ENCODE results near the gene BPIFB2.

Gene BPIFB2

DNA sequence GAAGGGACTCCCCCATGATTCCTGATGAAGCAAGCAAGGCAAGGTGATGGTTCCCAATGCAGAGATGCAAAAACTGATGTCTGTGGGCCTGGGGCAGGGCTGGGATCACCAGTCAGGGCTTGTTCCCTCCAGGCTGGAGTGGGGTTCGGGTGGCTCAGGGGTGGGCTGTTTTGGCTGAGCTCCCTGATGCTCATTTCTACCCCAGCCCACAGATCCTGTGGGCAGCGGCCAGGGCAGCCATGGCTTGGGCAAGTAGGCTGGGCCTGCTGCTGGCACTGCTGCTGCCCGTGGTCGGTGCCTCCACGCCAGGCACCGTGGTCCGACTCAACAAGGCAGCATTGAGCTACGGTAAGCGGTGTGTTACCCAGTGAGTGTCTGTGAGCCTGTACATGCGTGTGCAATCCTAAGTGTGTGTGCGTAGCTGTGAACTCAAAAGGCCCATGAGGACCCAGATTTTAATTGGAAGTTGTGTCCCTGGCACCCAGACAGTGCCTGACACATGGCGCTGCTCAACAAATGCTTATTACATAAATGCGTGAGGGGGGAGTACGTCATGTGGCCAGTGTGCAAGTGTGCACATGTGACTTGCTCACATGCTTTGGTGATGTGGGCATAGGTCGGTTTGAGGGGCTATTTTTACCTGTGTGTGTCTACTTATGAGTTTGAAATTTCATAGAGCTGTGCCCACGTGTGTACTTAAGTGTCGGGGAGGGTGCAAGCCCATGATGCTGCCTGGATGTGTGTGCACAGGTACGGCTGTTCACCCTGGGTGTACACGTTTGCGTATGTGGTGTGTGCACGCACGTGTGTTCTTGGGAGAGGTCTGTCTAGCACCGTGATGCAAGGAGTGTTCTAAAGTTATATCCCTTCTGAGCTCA is 1.1 kb downstream of the BPIFB2 start:
- no peak for DNase-seq

DNA sequence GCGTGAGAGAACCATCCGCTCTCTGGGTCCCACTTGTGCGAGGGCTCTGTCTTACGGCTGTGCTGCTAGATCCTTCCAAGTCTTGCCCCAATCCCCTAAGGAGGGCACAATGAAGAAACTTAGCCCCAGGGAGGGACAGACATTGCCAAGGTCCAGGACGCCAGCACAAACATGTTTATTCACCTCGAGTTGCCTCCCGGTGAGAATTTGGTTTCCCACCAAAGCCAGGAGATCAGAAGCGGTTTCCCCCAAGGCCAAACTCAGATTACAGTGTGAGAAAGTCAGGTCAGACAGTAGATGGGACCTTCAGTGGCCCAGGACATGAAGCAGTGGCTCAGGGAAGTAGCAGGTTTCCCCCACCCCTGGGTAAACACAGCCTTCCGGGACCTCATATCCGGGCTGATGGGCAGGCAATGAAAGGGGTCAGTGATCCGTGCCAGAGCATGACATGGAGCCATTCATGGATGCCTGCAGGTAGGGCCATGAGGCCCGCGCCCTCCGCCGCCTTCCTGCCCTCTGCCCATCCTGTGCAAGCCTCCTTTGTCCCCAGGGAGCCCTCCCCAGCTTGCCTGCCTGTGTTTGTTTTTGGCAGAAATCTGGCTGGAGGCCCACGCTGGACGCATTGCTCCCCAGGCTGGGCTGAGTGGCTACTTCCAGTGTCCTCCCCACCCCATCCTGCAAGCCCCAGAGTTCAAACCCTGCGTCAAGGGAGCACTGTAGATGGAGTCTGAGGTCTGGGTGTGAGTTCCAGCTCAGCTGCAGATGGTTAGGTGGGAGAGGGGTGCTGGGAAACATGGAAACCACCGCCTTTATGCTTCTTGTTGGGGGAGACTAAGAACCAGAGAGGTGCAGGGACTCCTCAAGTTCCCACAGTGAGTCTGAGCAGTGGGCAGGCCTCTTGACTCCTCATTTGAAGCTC is 2.0 kb downstream of the BPIFB2 start:
- DNase-seq, result peak; percentile 25

DNA sequence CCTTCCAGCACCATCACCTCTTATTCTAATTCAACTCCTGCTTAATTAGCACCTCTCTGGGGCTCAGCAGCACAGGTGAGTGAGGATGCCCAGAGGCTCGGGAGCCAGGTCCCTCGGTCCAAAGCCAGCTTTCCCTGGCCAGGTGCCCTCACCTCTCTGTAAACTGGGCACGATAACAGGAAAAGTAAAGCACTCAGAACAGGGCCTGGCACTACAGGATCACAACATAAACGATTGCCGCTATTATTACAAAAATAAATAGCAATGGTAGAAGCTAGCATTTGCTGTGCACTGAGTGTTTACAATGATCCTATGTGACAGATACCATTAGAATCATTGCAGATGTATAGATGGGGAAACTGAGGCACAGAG is 2.6 kb downstream of the BPIFB2 start:
- no peak for DNase-seq

DNA sequence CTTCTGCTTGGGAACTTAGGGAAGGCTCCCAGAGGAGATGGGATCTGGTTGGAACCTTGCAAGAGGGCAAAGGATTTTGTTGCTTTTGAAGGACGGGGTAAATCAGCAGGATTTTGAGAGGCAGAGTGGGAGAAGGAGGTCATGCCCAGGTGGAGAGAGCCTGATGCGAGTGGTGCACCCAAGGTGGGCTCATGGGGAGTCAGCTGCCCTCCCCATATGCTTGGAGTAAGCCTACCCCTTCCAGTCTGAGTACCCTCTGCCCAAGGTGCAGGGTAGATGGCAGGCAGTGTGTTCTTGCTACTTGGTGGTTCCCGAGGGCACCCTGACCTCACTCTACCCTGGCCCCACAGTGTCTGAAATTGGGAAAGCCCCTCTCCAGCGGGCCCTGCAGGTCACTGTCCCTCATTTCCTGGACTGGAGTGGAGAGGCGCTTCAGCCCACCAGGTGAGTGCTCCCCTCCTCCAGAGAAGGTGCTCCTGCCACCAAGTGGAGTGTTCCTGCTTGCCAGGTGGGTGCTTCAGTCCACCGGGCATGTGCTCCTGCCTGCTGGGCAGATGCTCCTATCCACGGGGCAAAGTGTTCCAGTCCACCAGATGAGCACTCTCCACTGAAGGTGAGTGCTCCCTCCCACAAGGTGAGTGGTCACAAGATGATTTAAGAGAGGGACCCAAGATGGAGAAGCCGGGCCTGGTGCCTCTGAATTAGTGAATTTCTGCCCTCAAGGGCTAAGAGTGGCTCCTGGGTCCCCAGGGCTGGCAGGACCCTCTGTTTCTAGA is 3.4 kb downstream of the BPIFB2 start:
- DNase-seq, result no peak

DNA sequence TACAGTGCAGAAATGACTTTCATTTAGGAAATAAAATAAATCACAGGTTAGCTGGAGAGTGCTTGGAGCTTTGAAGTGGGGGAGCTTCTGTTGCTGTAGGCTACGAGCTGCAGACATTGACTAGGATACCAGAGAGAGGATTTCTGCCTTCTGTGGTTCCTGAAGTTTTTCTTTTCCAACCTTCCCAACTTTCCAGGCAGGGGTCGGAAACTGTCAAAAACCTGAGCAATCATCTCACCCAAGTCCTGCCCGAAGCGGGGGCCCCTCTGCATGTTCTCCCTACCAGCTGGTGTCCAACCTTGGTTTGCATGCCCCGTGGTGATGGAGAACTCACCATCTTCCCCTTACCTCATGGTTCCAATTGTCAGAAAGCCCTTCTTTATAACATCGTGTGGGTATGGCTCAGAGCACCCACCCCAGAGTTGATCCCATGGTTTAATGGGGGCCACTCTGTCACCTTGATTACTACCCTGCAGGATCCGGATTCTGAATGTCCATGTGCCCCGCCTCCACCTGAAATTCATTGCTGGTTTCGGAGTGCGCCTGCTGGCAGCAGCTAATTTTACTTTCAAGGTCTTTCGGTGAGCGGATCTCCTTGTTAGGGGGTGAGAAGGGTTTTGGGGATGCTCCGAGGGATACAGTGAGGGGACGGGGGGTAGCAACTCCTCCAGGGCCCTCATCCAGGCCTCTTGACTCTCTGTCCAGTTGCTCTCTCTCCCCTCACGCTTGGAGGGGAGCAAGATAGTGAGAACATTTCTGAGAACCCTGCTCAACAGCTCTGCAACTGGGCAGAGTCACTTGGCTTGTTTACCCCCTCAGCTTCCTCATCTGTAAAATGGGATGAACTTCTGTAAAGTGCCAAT is 5.1 kb downstream of the BPIFB2 start:
- no peak for DNase-seq

DNA sequence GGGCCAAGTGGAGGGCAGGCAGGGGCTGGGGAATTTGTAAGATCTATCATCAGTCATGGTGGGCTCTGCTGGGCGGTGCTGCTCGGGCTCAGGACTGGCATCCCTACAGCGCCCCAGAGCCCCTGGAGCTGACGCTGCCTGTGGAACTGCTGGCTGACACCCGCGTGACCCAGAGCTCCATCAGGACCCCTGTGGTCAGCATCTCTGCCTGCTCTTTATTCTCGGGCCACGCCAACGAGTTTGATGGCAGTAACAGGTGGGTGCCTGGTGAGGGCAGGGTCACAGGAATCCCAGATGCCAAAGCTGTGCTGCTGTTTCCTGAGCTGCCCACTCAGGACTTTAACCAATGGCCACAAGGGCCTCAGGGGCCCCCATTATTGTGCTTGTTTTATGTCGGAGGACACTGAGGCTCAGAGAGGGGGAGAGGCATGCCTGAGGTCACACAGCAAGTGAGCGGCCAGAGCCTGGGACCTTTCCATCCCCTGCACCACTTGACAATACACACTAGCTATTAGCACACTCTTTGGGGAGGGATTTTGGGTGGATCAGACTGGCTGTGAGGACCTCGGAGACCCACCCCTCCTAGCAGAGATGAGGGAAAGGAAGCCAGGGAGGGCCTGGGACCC is 6.3 kb downstream of the BPIFB2 start:
- DNase-seq, result no peak

DNA sequence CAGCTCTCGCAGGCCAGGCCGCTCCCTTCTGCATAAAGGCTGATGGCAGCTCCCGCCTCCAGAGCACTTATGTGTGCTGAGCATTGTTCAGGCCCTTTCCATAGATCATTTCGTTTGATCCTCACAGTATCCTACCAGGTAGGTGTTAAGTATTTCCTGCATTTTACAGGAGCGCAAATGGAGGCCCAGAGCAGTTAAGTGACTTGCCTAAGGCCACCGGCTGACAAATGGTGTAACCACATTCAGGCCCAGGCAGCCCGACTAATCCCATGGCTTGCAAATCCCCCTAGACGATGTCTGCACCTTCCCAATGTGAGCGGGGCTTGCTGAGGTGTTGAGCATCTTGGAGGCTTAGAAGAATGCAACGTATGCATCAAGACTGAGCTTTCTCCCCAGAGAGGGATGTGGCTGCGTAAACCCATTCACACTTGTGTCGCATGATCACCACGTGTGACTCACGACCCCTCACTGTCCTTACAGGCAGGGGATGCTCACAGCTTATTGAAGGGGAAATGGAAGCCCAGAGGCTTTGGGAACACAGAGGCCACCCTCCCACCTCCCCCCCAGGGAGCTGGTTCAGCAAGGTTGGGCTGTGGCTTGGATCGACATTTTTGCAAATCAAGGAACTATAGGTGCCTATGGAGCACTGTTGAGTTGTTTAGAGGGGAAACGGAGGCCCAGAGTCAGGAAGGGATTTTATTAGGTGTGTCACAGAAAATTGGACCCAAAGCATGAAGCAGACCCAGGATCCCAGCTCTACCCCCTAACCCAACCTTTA is 7.0 kb downstream of the BPIFB2 start:
- DNase-seq, result no peak

DNA sequence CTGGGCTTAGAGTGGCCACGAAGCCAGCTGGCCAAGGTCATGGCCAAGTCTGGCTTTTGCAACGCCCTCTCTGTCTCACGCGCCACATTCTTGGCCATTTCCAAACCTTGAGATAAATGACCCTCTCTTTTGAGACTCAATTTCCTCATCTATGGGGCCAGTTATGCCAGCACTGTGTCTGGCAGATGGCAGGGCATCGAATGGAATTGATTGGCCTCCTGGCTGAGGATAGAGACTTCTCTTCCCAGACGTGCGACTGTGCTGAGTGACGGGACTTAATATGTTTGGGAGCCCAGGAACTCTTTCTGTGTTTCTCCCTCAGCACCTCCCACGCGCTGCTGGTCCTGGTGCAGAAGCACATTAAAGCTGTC is 7.6 kb downstream of the BPIFB2 start:
- no peak for DNase-seq

DNA sequence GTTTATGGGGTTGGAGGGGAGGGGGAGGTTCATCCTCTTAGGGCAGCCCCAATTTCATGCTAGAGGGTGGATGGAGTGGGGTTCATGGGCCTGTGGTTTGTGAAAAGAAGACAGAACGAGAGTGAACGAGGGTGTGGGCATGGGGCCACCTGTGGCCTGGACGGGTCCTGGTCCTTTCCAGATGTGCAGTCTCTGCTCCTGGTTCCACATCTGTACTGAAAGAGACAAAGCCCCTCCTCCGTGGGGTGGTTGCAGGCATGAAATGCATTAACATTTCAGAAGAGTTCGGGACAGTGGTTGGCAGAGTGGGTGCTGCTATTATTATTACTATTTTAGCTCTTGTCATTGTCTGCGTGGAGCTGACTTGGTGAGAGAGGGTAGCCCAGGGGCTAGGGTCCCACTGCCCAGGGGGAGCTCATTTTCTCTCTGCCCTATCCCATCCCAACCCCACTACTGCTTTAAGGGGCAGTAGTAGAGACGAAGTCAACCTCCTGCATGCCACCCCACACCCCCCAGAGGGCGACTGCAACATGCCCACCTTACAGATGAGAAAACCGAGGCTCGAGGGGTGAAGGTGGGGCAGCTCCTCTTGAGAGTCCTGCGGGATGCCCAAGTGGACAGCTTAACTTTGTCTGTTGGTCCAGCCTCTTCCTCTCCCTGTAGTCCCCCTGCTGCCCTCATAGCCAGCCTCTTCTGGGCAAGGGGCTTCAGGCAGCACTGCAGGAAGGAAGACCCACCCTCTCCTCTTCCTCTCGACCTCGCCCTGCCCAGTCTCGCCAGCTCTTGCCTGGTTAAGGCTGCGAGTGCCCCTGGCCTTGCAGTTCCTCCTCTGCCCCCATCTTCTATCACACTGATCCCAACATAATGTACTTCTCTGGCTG is 8.4 kb downstream of the BPIFB2 start:
- DNase-seq, result no peak

DNA sequence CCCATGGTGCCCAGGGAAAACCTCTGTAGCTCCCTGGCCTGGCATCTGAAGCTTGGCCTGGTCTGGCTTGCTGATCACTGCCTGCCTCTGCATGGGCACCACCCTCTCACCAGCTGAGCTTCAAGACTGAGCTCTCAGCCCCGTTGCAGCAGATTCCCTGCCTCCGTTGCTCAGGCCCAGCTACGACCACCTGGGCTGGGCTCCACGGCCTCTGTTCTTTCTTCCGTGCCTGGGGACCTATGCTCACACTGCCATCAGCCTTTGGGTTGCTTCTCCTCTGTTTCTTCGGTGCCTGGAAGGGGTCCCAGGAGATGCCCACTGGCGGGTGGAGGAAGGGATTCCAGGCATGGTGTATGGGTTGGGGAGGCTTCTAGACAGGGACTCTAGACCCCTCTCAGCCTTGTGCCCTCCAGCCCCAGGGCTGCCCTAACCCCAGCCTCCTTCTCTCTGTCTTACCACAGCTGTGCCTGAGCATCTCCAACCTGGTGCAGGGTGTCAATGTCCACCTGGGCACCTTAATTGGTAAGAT is 9.1 kb downstream of the BPIFB2 start:
- DNase-seq, result no peak

DNA sequence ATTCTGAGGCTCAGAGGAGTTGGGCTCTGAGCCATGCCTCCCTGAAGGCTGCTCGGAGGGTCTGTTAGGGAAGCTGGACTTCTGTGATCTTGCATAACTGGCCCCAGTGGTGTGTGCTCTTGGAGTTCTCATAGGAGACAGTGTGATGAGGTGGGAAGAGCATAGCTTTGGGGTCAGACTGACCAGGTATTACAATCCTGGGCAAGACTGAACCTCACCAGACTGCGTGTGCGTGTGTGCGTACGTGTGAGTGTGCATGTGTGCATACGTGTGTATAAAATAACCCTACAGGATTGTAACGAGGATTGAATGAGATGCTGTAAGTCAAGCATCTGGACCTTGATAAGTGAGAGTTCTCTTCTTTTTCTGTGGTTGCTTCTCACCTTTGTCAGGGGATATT is 10.0 kb downstream of the BPIFB2 start:
- no peak for DNase-seq

DNA sequence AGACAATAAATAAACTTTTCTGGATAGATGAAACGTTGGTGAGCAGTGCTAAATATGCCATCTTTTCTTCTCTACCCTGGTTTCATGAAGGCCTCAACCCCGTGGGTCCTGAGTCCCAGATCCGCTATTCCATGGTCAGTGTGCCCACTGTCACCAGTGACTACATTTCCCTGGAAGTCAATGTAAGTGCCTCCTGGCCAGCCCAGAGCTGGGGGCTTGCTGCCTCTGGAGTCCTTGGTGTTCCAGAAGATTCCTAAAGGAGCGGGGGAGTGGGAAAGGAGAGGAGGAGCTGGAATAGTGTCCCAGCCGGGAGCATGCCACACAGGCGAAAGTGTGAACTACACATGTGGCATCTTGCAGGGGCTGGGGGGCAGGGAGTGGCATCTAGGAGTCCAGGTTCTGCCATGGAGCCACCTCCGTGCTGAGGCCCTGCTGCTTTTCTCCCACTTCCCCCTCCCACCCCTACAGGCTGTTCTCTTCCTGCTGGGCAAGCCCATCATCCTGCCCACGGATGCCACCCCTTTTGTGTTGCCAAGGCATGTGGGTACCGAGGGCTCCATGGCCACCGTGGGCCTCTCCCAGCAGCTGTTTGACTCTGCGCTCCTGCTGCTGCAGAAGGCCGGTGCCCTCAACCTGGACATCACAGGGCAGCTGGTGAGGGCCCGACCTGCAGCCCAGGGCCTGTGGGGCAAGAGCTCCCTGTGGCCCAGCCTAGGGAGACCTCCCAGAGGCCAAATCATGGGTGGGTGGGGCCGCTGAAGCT is 10.8 kb downstream of the BPIFB2 start:
- DNase-seq, result no peak

DNA sequence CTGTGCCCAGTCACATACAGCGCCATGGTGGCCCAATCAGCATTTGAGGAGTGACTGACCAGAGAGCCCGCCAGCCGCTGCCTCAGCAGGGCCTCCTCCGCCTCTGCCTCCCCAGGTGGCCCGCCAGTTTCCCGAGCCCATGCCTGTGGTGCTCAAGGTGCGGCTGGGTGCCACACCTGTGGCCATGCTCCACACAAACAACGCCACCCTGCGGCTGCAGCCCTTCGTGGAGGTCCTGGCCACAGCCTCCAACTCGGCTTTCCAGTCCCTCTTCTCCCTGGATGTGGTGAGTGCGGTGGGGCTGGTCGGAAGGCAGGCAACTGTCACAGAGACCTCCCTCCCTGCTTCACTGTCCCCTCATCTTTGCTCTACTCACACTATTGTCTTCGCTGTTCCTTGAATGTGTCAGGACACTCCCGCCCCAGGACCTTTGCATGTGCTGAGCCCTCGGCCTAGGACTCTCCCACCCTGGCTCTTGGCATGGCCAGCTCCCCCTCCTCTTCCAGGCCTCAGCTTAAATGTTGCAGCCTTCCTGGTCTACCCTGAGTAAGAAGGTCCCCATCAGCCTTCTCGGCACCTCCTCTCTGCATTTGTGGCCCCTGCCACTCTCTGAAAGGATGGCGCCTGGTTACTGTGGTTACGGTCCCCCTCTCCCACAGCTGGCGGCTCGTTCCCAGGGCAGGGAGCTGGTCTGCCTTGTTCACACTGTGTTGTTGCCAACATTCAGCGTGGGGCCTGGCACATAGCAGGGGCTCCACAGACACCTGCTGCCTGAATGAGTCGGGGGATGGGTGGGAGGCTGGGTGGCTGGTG is 12.2 kb downstream of the BPIFB2 start:
- no peak for DNase-seq

DNA sequence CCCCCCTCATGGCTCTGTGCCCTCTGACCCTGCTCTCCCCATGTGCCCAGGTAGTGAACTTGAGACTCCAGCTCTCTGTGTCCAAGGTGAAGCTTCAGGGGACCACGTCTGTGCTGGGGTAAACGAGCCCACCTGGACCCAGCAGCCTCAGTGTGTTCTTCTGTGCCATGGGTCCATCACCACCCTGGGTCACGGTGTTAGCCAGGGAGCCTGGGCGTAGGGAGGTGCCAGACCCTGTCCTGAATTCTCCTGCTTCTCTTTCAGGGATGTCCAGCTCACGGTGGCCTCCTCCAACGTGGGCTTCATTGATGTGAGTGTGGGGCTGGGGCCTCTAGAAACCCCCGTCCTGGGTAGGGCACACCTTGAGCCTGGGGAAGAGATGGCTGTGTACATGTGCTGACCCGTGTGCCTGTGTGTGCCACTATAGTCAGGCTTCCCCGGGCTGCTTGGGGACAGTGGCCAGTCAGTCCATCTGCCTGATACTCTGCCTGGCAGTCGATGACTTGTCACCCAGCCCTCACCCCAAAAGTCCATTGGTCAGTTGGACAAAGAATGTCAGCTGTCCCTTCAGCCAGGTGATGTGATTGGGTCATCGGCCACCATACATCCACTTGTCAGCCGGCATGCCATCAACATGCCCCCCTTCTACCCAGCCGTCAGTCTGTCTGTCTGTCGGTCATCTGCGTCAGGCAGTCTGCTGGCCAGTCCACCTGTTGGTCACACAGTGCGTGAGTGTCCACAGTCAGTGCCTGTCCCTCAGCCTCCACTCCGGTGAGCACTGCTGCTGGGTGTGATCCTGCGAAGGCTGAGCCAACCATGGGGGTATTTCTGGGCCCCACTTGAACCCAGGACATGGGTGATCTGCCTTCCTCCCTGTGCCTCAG is 13.0 kb downstream of the BPIFB2 start:
- DNase-seq, result no peak

DNA sequence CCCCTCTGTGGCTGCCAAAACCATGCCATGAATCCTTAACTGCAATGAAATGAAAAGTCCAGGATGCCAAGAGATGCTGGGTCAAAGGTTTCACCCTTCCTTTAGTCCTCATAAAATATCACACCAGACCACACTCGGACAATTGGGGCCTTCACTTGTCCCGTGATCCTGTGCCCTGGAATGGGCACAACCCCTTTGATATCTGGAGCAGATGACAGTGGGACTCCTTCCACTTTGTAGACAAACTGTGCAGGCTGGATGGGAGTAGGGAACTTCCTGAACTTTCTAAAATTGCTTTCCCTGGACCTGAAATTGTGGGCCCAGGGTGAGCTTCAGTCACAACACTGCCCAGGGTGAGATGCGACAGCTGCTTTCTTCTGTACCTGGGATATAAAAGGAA is 14.4 kb downstream of the BPIFB2 start:
- no peak for DNase-seq

DNA sequence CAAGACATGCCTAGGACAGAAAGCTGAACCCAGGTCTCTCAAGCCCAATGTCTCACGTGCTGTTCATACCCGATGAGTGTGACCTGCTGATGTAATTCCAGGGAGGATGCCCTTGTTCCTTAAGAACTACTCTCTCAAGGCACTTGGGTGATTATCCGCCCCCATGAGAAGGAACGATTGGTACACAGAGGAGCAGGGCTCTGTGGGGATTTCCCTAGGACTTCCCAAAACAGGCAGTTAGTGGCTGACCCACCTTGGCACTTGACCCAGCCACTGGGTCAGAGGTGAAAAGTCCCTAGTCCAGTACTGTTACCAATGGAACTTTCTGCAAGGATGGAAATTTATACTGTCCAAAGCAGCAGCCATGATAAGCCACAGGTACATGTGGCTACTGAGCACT is 14.8 kb downstream of the BPIFB2 start:
- DNase-seq, result no peak

Measured in right kidney (tissue), 1 donor.